ENCODE results near the gene NAALADL1.
"Not testable (repeated sequence)": the region's sequence is repeated elsewhere in the genome, so short reads cannot be mapped to it uniquely, and the experiment has no call there.

The NAALADL1 gene

DNA sequence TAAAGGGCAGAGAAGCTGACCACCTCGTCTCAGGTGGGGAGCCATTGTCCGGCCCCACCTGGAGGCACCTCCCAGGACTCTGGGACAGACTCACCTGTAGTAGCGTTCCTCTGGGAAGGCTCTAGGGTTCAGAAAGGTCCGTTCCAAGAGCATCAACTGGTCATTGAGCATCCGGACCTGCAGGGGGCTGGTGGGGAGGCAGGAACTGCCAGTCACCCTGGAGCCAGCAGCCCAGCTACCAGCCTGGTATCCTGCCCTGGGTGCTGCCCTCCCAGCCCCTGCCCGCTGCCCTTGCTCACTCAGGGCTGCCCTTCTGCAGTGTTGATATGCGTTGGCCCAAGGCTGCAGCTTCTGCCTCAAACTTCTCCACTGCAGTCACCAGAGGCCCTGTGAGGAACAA is 12.6 kb downstream of the NAALADL1 start:
- DNase-seq: no peak

DNA sequence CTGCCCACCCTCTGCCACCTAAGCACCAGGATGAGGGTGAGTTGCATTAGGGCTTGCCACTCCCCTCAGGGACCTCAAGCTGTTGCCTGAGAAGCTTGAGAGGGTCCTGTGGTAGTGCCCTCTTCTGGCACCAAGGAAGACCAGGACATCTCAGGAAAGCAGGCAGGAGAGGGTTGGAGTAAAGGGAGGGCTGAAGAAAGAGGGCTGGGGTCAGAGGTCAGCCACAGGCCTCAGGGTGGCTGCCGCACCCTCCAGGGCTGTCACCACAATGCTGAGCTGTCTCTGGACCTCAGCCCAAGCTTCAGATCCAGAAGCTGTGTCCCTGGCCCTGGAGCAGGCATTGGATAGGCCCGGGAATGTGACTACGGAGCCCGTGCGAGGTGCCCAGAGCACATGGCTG is 13.3 kb downstream of the NAALADL1 start:
- DNase-seq: no peak

DNA sequence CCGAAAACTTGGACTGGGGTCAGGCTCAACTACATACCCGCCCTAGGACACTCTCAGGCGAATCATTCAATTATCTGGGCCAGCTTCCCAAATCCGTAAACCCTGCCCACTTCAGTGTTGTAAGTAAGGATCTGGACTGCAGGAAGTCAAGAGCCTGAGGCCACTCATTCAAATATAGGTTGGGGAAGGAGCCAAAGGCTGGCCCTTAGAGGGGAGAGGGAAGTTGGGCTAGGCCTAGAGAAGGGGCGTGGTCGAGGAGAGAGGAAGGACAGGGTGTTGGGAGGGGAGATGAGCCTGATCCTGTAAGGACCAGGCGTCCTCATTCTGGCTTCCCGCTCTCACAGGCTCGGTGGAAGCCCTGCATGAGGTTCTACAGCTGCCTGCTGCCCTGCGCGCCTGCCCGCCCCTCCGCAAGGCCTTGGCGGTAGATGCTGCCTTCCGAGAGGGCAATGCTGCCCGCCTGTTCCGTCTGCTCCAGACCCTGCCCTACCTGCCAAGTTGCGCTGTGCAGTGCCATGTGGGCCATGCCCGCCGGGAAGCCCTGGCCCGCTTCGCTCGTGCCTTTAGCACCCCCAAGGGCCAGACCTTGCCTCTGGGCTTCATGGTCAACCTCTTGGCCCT is 14.4 kb downstream of the NAALADL1 start:
- peak in 1 of 2 donors; percentile 37 for DNase-seq

DNA sequence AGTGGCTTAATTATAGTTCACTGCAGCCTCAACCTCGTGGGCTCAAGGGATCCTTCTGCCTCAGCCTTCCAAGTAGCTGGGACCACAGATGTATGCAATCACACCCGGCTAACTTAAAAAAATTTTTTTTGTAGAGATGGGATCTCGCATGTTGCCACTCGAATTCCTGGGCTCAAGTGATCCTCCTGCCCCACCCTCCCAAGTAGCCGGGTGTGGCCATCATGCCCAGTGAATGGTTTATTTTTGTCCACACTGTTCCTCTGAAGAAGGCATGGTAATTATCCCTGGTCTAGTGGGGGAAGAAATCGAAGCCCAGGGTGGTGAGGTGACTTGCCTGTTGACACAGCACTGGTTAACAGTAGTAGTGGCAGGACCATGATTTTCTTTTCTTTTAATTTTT is 15.5 kb downstream of the NAALADL1 start:
- no peak for DNase-seq

DNA sequence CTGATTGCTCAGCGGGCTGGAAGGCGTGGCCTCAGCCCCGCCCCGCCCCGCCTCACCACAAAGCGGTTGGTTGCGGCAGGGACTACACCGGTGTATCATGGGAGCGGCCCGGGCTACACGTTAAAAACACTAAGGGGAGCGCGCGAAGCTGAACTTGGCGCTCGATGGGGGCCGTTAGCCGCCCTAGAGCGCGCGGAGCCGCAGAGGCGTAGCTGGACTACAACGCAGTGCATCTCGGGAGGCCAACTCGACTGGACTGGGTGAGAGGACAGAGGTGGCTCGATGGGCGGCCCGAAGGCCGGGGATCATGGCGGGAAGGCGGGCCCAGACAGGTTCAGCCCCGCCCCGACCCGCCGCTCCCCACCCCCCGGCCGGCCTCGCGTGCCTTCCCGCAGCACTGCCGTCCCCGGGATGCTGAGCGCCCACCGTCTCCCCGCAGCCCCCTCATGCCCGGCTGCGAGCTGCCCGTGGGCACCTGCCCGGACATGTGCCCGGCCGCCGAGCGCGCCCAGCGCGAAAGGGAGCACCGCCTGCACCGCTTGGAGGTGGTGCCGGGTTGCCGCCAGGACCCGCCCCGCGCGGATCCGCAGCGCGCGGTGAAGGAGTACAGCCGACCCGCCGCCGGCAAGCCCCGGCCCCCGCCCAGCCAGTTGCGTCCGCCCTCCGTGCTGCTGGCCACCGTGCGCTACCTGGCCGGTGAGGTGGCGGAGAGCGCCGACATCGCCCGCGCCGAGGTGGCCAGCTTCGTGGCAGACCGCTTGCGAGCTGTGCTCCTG is 17.3 kb downstream of the NAALADL1 start, which contains the start of gene SAC3D1:
SAC3D1 (plus strand) TSS at position 364 of the 776 bp plus-strand sequence; CDS start at position 447, 83 bp downstream.
- DNase-seq: peak; percentile 90 to 91

DNA sequence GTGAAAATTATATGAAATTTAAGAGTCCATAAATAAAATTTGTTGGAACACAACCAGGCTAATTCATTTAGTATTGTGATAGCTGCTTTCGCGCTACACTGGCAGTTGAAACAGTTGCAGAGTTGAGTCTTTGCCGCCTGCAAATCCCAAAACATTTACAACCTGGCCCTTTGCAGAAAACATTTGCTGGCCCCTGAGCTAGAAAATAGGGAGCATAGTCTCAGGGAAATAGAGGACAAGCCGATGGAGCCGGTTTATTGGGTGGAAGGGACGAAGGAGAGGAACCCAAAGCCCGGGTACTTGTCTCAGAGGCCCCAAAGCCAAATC is 17.9 kb downstream of the NAALADL1 start:
- DNase-seq: no peak

DNA sequence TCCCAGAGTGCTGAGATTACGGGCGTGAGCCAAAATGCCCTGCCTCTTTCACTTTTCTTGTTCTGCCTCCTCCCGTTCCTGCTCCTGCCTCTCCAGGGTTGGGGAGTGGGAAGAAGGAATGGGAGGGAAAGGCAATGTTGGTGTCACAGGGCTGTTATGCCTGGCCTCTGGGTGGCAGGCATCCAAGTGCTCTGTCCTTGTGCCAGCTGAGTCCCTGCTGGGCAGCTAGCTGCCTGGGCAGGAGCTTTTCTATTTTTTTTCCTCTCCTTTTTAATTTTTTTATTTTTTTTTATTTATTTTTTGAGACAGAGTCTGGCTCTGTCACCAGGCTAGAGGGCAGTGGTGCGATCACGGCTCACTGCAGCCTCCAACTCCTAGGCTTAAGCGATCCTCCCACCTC is 21.4 kb downstream of the NAALADL1 start:
- no peak for DNase-seq

DNA sequence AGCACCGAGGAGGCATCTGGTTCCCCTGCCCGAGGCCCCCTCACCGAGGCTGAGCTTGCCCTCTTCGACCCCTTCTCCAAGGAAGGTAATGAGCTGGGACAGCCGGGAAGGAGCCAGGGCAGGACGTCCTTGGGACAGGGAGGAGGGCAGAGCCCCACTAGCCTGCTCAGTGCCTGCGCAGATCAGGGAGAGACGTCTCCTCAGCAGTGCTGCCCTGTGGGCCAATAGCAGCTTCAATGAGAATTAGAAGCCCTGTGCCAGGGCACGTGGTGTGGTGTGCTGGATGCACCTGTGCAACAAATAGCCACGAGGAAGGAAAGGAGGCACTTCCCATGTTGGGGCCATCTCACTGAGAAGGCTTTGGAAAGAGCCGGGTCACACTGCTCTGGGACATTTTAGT is 22.8 kb downstream of the NAALADL1 start:
- no peak for DNase-seq

DNA sequence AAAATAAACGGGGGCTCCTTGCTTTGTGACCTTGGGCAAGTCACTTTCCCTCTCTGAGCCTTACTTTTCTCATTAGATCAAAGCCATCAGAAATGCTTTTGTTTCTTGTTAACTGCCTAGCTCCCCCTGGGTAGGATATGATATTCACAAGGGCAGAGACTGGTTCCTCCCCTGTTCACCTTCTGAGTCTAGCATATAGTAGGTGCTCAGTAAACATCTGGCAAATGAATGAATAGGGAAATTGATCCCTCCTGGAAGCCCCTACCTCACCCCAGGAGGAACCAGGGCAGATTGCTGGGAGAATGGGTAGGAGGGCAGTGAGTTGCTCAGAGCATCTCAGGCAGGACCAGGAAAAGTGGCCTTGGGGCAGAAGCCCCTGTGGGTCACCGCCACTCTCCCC is 23.9 kb downstream of the NAALADL1 start:
- DNase-seq: no peak

DNA sequence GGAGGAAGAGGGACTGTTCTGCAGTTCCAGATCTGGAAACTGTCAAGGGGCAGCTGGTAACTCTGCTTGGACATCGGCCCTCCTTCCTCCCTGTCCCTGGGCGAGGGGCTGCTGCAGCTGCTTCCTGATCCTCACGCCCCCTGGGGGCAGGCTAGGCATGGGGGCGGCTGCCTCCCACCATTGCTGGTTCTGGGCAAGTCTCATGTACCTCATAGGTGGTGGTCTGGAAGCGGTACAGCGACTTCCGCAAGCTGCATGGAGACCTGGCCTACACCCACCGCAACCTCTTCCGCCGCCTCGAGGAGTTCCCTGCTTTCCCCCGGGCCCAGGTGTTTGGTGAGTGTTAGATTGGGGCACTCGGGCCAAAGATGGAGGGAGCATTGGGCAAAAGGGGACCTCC is 26.1 kb downstream of the NAALADL1 start:
- no peak for DNase-seq

DNA sequence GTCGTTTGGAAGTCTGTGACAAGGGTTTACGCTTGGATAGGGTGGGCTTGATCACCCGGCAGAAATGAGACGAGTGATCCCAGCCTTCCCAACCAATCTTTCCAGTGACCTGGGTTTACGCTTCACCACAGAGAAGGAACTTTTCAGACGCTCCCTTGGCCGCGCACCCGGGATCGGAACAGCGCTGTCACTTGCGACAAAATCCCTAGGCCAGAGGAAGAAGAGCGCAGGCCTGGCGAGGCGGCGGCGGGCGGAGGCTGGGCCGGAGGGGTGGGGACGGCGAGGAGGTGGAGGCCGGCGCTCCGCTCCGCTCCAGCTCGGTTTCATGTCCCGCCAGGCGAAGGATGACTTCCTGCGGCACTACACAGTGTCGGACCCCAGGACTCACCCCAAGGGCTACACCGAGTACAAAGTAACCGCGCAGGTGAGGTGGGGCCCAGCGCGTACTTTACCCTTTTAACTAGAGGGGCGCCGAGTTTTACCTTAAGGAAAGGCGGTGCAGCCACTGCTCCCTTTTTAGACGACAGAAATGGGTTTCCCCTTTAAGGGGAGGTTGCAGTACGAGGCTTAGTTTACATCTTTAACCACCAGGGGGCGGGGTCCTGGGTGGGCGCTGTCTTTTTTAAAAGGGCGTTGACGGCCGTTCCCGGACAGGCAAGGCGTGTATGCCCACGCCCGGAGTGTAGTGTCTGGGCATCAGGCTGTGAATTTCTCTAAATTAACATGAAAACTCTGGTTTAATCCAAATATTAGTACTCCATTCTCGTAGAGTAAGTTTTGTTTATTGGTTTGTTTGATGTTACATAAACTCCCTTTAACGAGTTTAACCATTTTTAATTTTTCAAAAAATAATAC is 30.9 kb downstream of the NAALADL1 start, which contains the start of gene SNX15:
SNX15 (plus strand) TSS at position 227 of the 855 bp plus-strand sequence; CDS start at position 326, 99 bp downstream.
- peak; percentile 92 to 96 for DNase-seq

DNA sequence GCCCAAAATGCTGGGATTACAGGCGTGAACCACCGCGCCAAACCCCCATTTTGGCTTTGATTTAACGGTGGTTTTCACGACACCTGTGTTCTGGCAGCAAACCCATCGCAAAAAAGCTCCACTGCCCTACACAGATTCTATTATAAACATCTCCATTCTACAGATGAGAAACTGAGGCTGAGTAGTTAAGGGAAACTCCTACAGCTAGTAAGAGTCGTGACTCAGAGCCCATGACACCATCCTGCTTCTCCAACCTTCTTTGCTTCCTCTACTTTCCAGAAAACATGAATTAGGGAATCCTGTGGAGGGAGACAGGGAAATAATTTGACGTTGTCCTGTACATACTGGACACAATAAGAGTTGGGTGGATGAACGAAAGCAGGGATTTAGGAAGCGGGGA is 31.5 kb downstream of the NAALADL1 start:
- no peak for DNase-seq

DNA sequence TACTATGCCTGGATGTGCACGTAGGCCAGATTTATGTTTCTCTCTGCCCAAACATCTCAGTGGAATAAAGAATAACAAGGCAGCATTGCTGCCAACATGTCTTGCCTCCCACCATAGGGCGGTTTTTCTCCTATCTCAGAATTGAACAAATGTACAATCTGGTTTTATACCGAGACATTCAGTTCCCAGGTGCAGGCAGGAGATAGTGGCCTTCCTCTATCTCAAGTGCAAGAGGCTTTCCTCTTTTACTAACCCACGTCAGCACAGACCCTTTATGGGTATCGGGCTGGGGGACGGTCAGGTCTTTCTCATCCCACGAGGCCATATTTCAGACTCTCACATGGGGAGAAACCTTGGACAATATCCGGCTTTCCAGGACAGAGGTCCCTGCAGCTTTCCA is 34.9 kb downstream of the NAALADL1 start:
- DNase-seq: not testable (repeated sequence)

DNA sequence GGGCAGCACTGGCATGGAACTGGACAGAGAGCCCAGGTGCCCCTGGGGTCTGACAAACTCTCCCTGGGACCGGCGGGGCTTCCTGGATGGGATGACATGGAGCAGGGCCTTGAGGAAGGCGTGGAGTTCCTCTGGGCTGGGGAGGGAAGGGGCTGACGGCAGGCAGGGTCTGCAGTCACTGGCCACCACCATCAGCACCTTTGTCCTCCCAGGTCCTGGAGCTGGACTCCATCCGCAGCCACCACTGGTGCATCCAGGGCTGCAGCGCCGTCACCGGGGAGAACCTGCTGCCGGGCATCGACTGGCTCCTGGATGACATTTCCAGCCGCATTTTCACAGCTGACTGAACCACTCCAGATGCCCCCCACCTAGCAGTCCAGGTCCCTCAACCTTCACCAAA is 36.8 kb downstream of the NAALADL1 start:
- DNase-seq: no peak

DNA sequence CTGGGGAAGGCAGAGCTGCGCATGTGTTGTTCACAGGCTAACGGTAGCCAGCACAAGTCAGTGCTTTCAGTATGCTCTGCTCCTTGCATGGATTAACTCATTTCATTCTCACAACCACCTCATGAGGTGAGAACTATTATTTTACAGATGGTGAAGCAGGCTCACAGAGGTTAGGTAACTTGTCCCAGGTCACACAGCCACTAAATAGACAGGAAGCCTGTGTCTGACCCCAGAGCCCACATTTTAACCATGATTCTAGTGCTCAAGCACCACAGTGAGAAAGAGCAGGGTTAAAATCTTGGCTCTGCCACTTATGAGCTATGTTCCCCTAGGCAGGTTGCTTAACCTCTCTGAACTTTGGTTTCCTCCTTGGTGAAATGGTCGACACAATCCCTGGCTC is 37.4 kb downstream of the NAALADL1 start:
- DNase-seq: no peak

DNA sequence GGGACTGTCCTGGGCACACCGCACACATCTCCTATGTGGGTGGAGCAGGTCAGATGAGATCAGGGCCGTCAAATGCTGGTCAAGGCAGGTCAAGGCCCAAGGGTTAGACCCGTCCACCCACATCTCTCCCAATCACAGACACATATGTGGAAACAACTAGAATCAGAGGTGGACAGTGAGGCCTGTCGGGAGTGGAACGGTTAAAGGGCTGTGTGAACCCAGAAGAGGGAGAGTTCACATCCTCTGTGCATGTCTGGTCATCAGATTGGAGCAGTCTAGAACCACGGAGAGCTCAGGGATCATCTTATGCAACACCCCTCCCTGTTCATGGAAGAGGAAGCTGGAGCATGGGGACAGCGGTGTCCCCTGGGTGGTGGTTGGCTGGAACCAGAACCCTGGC is 38.5 kb downstream of the NAALADL1 start:
- no peak for DNase-seq

DNA sequence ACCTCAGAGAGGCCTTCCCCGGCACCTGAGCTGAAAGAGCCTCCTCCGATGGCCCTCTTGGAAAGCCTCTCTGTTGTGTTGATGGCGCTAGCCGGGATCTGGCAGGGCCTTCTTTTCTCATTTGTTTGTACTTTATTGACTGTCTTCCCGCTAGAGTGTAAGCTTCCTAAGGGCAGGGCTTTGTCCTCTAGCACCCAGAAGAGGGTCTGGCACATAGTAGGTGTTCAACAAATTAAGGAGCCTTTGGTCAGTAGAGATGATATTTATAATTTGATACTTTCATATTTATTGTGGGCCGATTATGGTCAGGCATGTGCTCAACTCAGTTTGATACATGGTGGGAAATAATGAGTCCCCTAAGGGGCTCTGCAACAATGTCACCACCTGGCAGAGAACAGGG is 40.4 kb downstream of the NAALADL1 start:
- no peak for DNase-seq

DNA sequence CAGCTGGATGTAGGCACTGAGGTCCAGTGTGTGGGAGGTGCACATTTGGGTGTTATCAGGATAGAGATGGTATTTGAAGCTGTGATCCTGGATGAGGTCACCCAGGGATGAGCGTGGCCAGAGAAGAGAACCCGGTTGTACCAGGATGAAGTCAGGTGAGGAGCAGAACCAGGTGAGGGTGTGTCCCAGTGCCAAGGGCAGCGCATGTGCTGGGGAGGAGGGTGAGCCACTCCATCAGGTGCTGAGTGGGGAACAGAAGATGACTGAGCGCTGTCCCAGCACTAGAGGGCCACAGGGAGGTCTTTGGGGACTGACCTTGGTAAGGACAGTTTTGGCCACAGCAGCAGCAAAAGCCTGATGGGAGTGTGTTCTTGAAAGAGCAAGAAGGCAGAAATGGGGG is 41.6 kb downstream of the NAALADL1 start:
- no peak for DNase-seq

DNA sequence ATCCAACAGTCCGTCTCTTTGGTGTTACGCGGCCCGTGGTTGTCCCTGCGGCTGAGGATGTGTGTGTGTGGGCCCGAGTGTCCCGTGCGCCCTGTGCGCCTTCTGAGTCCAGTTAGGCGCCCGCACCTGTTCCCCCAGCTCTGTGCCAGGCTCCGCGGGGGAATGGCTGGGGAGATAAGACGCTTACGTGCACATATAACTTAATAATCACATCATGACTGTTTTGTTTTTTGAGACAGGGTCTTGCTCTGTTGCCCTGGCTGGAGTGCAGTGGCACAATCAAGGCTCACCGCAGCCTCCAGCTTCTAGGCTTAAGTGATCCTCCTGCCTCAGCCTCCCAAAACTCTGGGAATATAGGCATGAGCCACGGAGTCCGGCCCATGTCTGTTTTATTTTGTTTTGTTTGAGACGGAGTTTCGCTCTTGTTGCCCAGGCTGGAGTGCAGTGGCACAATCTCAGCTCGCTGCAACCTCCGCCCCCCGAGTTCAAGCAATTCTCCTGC is 43.6 kb downstream of the NAALADL1 start:
- DNase-seq: no peak

DNA sequence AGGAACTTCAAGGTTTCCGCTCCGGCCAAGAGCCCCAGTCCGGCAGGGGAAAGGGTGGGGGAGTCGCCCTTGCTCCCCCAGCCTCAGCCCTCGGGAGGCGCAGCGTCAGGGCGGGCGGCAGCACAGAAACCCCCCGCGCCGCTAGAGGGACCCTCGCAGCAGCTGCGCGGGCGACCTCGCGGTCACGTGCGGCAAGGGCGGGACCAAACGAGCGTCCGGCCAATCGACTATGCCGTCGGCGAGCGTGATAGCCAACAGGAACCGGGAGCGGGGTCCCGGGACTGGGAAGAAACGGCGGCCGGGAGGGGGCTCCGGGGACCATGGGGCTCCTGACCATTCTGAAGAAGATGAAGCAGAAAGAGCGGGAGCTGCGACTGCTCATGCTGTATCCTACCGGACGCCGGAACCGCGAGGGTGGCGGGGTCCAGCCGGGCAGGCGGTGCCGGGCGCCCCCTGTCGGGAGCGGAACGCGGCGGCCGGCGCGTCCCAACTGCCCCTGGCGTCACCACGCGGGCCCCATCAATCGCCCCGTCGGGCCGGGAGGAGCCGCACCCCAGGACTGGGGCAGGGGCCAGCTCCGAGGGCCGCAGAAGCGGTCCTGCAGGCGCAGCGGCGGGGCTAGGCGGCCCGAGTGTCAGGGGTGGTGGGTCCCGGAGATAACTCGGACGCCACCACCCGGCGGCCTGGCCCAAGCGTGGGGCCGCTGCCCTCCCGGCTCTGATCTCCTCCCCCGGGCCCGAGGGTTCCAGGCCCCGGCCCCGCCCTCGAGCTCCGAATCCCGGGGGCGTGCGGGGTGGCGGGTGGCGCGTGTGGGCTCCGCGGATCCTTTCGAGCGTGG is 44.2 kb downstream of the NAALADL1 start, which contains the start of gene ARL2:
ARL2 (plus strand) TSS at position 273 of the 838 bp plus-strand sequence; CDS start at position 321, 48 bp downstream.
- DNase-seq: peak; percentile 89 to 90

DNA sequence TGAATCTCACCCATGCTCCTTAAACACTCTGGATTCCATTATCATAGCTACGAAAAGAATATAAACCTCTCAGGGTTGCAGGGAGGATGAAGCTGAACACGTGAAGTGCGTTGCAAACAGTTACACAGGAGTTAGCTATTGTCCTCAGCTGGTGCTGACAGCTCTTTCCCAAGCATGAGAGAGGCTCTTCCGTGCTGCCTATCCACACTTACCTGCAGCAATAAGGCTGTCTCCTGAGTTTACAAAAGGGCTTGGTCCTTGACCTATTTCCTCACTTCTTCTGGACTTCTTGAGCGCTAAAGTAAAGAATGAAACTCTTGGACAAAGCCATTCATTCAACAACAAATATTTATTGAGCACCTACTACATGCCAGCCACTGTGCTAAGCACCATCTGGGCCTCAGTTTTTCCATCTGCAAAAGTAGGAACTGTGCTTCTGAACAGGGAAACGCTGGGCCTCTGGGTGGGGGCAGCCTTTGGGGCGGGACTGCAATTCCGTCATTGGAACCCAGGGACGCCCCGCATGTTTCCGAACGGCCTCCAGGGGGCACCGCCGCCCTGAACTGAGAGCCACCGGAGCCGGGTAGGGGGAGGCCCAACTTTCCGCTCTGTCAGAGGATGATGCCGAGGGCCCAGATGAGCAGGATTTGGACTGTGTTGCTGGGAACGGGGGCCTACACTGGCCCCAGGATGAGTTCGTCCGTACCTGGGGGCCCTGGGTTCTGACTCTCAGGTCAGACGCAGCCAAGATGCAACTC is 45.0 kb downstream of the NAALADL1 start:
- DNase-seq: peak; percentile 92

DNA sequence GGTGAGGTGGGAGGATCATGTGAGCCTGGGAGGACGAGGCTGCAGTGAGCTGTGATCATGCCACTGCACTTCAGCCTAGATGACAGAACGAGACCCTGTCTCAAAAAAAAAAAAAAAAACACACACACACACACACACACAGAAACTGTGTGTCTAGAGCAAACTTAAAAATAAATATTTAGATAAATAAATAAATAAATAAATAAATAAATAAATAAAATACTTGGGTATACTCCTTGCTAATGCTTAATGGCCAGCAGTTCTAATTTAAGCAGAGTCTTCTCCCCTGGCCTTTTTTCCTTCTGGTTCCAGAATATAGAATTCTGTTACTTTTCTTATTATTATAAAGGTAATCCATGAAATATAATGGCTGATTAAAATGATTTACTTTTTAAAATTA is 49.5 kb downstream of the NAALADL1 start:
- DNase-seq: no peak
